HG02852 (cell line): Measurements from ENCODE around the gene PCNX3.

ENCODE experiments used
- ATAC-seq: cut with Tn5 transposase; IDR thresholded peaks from one replicate; pipeline ENCODE4 v1.9.1; 2021; ENCODE audit warnings: mild to moderate bottlenecking, moderate library complexity; ENCODE audit not compliant: unreplicated experiment

Gene PCNX3

DNA sequence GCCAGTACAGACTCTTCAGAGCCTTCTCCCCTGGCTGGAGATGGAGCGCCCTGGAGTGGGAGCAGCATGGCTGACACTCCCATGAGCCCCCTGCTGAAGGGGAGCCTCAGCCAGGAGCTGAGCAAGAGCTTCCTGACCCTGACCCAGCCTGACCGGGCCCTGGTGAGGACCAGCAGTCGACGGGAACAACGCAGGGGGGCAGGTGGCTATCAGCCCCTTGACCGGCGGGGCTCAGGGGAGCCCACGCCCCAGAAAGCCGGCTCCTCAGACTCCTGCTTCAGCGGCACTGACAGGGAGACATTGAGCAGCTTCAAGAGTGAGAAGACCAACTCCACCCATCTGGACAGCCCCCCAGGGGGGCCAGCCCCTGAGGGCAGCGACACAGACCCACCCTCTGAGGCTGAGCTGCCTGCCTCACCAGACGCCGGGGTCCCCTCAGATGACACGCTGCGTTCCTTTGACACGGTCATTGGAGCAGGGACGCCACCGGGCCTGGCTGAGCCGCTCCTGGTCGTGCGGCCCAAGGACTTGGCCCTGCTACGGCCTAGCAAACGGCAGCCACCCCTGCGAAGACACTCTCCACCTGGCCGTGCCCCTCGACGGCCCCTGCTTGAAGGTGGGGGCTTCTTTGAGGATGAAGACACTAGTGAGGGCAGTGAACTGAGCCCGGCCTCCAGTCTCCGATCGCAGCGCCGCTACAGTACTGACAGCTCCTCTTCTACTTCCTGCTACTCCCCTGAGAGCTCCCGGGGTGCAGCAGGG lies 2.6 kb downstream of the PCNX3 start:
- ATAC-seq: no peak

DNA sequence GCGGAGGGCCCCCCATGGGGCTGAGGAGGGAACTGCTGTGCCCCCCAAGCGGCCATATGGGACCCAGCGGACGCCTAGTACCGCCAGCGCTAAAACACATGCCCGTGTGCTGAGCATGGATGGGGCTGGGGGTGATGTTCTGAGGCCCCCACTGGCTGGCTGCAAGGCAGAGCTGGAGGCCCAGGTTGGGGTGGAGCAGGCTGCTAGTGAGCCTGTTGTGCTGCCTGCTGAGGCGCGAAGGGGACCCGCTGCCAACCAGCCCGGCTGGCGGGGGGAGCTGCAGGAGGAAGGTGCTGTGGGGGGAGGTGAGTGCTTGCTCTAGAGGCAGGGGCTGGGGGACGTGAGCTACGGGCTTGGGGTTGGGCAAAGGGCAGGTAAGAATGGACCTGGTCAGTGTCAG lies 3.2 kb downstream of the PCNX3 start:
- no peak for ATAC-seq

DNA sequence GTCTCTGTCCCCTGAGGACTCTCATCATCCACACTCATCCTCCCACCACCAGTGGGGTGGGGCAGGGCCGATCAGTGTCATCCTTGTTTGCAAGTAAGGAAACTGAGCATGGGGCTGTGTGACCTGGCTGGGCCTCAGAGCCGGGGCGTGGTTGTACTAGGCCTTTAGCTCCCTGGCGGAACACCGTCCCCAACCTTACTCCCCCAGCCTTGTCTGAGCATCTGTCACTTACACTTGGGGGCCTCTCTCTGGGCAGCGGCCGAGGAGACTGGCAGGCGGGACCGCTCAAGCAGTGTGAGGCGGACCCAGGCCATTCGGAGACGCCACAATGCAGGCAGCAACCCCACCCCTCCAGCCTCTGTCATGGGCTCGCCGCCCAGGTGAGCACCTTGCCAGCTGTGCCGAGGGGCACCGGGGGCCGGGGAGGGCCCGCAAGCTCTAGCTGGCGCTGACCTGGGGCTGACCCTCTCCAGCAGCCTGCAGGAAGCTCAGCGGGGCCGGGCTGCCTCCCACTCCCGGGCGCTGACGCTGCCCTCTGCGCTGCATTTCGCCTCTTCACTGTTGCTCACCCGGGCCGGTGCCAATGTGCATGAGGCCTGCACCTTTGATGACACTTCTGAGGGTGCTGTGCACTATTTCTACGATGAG lies 3.8 kb downstream of the PCNX3 start:
- ATAC-seq: no peak

DNA sequence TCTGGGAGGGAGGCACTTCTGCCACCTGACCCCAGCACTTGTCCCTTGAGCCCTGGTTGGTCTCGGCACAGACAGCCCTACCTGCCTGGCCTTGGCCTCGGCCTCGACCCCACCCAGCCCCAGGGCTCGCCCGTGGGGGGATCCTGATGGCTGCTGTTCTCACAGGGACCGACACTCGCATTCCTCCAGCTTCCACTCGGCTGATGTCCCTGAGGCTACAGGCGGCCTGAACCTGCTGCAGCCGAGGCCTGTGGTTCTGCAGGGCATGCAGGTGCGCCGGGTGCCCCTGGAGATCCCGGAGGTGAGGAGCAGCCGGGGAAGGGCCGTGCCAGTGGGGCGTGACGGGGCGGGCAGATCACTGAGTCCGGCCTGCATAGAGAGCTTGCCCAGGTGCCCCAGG lies 5.1 kb downstream of the PCNX3 start:
- no peak for ATAC-seq

DNA sequence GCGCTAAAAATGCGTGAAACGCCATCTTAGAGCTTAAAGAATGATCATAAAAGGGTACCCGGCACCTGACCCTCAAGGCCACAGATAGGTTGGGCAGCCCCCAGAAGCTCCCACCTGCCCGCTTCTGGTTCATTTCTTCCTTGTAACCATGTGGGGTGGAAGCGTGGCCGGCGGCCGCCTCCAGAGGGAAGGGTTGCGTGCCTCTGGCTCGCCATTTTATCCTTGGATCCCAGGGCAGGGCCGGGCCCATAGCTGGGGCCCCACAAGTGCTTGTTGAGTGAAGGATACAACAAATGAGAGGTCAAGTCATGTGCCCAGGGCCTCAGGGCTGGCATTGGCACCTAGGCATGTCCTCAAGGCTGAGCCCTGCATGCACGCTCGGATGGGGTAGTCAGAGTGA lies 5.9 kb downstream of the PCNX3 start:
- no peak for ATAC-seq

DNA sequence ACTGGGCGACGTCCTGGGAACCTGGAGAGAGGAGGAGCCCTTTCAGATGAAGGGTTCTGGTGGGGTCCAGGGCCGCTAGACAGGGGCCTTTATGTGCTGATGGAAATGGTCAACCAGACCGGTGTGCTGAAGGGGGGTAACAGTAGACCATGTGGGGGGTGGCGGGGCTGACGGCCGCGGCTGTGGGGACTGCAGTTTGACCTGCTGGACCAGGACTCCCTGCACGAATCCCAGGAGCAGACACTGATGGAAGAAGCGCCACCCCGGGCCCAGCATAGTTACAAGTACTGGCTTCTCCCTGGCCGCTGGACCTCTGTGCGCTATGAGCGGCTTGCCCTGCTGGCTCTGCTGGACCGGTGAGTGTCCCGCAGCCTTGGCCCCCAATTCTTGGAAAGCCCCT lies 6.4 kb downstream of the PCNX3 start:
- ATAC-seq: no peak

DNA sequence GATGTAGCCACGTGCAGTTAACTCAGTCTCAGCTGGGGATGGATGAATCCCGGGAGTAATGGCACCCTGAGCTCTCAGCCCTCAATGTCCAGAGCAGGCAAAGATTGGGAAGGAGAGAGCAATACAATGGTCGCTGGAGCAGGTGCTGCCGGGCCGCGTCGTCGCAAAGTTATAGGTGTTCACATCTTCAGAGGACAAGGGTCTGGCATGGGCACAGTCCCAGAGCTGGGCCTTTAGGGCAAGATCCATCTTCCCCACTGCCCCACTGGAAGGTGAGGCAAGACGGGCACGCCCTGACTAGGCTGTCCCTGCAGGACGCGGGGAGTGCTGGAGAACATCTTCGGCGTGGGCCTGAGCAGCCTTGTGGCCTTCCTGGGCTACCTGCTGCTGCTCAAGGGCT lies 7.6 kb downstream of the PCNX3 start:
- no peak for ATAC-seq

DNA sequence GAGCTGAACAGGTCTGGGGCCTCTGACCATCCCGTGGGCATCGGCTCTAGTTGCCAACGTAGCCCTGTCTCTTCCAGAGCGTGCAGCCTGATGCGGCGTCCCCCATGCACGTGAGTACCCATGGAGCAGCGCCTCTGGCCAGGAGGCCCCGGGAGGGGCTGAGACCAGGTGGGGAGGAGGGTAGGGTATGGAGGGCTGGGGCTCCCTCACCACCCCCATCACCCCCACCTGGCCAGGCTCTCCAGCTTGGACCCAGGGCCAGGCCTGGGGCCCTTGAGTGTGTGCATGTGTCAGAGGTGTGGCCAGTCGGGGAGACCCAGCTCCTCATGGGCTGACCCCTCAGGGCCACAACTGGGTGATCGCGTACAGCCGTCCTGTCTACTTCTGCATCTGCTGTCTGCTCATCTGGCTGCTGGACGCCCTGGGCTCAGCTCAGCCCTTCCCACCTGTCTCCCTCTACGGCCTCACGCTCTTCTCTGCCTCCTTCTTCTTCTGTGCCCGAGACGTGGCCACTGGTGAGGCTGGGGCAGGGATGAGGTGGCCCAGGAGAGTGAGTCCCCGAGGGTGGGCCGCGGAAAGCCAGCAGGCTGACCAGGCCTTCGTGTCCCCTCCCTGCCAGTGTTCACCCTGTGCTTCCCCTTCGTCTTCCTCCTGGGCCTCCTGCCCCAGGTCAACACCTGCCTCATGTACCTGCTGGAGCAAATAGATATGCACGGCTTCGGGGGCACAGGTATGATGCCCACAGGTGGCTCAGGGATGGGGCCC lies 8.5 kb downstream of the PCNX3 start:
- no peak for ATAC-seq

DNA sequence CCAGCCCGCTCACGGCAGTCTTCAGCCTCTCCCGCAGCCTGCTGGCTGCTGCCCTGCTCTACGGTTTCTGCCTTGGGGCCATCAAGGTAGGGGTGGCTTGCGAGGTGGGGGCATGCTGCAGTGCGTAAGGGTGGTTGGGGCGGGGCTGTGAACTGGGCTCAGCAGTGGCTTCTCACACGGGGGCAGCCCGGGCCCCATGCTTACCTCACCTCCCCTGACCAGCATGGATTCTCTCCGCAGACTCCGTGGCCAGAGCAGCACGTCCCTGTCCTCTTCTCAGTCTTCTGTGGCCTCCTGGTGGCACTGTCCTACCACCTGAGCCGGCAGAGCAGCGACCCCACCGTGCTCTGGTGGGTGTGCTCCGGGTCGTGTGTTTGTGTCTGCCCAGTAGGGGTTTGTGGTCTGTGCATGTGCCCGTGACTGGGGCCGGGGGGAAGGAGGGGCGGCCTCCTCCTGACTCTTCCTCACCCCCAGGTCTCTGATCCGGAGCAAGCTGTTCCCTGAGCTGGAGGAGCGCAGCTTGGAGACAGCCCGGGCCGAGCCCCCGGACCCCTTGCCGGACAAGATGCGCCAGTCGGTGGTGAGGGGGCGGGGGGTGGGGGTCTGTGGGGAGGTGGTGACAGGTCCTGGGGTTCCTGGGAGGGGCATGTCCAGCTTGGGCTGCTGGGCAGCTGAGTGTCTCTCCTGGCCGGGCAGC lies 9.5 kb downstream of the PCNX3 start:
- no peak for ATAC-seq

DNA sequence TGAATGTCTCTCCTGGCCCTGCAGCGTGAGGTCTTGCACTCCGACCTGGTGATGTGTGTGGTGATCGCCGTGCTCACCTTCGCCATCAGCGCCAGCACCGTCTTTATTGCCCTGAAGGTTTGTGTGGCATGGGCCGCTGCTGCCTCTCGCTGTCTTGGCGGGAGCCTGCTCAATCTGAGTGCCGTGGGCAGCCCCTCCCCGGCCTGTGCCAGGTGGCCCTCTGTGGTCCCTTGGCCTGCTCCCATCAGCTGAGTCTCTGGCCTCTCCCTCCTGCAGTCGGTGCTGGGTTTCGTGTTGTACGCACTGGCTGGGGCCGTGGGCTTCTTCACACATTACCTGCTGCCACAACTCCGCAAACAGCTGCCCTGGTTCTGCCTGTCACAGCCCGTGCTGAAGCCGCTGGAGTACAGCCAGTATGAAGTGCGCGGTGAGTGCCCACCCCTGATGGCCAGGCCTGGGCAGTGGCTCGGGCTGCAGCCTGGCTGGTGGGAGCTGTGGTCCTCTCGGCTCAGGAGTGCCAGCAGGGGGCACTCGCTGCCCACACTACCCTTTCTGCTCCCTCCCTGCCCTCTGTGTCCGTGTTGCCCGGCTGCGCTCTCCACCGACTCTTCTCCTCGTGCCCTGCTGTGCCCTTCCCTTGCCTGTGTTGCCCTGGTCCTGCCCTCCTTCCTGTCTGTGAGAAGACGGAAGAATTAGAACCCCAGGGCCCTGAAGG lies 10.2 kb downstream of the PCNX3 start:
- ATAC-seq: no peak

DNA sequence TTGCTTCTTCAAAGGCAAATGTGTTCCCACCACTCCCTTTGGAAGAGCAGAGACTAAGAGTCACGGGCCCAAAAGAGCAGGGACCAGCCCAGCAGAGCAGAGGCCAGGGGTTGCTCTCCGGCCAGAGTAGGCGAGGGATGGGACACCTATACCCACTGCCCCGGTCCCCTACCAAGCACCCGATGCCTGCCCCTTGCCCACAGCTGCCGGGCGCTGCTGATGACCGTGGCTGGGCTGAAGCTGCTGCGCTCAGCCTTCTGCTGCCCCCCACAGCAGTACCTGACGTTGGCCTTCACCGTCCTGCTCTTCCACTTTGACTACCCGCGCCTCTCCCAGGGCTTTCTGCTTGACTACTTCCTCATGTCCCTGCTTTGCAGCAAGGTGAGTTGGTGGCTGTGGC lies 11.6 kb downstream of the PCNX3 start:
- ATAC-seq: no peak

DNA sequence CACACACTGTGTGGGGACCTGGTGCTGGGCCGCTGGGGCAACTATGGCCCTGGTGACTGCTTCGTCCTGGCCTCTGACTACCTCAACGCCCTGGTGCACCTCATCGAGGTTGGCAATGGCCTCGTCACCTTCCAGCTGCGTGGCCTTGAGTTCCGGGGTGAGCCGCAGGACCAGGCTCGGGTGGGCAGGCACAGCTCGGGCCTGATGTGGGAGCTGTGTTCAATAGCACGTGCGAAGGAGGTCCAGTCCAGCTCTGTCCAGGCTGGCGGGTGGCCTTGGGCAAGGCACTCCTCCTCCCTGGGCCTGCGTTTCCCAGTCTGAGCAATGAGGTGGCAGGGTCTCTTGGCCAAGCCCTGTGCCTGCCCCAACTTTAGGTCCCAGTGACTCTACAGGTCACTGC lies 14.0 kb downstream of the PCNX3 start:
- no peak for ATAC-seq

DNA sequence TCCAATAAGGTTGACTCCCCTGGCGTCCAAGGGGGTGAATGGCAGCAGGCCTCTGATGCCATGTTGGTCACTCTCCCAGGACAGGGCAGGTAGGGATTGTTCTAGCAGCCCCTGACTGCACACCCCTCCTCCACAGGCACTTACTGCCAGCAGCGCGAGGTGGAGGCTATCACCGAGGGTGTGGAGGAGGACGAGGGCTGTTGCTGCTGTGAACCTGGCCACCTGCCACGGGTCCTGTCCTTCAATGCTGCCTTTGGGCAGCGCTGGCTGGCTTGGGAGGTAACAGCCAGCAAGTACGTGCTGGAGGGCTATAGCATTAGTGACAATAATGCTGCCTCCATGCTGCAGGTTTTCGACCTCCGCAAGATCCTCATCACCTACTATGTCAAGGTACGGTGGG lies 14.6 kb downstream of the PCNX3 start:
- ATAC-seq: no peak

DNA sequence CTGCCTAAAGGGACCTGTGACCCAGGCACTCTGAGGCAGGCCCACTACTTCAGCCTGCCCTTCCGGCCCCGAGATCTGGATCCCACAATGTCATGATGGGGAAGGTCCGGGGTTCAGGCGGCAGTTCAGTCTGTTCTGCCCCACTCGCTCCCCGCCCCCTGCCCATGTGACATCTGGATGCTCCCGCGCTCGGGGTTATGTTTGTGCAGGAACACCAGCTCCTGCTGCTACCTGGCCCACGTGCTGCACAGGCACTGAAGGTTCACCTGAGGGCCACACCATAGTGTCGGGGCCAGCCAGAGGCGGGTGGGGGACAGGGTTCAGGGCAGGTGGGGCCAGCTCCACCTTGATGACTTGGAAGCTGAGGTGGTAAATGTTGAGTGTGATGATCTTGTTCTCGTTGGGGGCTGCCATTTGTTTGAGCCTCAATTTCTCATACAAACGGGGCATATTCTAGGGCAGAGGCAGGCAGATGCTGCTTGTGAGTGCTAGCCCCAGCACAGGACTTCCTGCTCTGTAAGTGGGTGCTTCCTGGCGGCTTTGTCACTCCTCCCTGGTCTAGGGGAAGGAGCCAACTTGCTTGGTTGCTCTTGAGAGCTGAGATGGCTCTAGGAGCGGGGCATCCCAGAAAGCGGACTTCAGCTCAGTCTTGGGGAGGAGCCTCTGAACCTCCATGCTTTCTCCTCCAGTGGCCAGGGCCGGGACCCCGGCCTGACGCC lies 18.0 kb downstream of the PCNX3 start:
- ATAC-seq: no peak

DNA sequence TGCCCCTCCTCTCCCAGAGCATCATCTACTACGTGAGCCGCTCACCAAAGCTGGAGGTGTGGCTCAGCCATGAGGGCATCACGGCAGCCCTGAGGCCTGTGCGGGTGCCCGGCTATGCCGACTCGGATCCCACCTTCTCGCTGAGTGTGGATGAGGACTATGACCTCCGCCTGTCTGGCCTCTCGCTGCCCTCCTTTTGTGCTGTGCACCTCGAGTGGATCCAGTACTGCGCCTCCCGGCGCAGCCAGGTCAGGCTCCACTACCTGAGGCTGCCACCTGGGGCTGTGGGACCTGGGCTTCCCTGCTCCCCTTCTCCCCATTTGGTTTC lies 18.5 kb downstream of the PCNX3 start:
- ATAC-seq: no peak

DNA sequence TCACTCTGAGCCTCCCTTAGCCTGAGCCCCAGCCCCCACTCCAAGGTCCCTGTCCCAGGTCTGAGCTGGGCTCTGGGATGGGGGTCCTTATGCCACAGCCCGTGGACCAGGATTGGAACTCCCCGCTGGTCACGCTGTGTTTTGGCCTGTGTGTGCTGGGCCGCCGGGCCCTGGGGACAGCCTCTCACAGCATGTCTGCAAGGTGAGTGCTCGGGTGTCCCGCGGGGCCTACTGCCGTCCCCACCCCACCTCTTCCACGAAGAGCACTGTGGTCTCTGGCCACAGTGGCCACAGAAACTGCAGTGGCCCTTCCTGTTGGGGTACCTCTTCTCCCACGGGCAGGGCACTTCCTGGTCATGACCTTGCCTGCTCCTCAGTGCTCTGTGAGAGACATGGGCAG lies 18.9 kb downstream of the PCNX3 start:
- ATAC-seq: no peak

DNA sequence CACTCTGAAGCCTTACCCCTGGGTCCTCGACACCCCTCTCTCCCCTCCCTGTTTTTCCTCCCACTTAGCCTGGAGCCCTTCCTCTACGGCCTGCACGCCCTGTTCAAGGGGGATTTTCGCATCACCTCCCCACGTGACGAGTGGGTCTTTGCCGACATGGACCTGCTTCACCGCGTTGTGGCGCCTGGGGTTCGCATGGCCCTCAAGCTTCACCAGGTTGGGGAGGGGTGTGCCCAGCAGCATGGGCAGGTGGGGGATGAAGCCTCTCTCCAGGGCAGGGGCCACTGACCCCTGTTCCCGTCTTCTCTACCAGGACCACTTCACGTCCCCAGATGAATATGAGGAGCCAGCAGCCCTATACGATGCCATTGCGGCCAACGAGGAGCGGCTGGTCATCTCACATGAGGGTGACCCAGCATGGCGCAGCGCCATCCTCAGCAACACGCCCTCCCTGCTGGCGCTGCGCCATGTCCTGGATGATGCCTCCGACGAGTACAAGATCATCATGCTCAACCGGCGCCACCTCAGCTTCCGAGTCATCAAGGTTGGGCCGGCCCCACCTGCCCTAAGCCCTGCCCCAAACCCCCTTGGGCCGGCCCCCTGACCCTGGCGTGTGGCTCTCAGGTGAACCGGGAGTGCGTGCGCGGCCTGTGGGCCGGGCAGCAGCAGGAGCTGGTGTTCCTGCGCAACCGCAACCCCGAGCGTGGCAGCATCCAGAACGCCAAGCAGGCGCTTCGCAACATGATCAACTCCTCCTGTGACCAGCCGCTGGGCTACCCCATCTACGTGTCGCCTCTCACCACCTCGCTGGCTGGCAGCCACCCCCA lies 19.5 kb downstream of the PCNX3 start:
- ATAC-seq: no peak

DNA sequence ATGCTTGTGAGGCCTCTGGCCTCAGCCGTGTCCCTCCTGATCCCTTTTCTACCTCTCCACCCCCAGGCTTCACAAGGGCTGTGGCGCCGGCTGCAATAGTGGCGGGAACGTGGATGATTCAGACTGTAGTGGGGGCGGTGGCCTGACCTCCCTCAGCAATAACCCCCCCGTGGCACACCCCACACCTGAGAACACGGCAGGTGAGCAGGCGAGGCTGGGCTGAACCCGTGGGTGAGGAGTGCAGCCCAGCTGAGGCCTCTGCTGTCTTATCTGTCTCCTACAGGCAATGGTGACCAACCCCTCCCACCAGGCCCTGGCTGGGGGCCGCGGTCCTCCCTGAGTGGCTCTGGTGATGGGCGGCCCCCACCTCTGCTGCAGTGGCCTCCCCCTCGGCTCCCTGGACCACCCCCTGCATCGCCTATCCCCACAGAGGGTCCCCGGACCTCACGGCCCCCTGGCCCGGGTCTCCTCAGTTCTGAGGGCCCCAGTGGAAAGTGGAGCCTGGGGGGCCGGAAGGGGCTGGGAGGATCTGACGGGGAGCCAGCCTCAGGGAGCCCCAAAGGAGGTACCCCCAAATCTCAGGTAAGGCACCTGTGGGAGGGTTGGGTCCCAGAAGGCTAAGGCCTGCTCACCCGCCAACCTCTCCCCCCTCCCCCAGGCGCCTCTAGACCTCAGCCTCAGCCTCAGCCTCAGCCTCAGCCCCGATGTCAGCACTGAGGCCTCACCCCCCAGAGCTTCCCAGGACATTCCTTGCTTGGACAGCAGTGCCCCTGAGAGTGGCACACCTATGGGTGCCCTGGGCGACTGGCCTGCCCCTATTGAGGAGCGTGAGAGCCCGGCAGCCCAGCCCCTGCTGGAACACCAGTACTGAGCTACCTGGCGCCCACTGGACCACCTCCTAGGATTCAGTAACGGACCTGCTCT lies 20.8 kb downstream of the PCNX3 start:
- no peak for ATAC-seq
